ENCODE data around the gene ABHD1. TPM values are rescaled to one million over a fixed set of nuclear protein-coding genes. Genes with fewer than 3 reads are reported as not detected.

Gene ABHD1
- total and polyA plus RNA-seq, 9 donors = 0.86 to 2.4 (median 1.5) TPM; not detected in 2

DNA sequence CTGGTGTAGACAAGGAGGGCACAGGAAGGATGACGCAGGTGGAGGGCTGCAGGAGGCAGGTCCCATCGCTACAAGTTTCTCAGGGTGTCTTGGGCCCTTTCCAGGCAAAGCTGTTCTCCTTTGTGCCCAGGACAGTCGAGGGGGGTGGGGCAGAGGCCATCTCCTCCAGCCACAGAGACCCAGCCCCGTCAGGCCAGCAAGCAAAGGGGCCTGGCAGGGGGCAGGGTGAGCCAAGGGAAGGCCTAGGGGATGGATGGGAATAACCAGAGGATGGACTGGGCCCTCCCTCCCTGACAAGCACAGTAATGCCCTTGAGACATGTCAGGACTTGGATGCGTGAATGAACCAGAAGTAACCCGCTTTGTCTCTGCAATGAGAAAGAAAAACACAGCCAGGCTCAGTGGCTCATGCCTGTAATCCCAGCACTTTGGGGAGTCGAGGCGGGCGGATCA lies 31.5 kb downstream of the ABHD1 start:
- DNase-seq = peak; percentile 49 to 70 (median 61)
- H3K9me3 ChIP-seq = no peaks in the 10 kb centered on the region
- no peaks in the 10 kb centered on the region for H3K27me3 ChIP-seq
- H3K27ac ChIP-seq = peak overlapping the region; percentile 21 to 77
- H3K36me3 ChIP-seq = no peaks in the 10 kb centered on the region
- peaks cover 31% of the 10 kb centered on the region for H3K4me1 ChIP-seq (ENCODE audit: insufficient read depth)
- no peak for TF ChIP-seq POLR2A (IDR thresholded peaks at IDR 0.05)
- 47 to 54% (median 48%) methylated on average over 9 of the region's 9 CpGs for WGBS, 3 donors
- no peak overlapping the region for H3K4me3 ChIP-seq
- intact Hi-C loops (cut with DNase I) = no loop called here

DNA sequence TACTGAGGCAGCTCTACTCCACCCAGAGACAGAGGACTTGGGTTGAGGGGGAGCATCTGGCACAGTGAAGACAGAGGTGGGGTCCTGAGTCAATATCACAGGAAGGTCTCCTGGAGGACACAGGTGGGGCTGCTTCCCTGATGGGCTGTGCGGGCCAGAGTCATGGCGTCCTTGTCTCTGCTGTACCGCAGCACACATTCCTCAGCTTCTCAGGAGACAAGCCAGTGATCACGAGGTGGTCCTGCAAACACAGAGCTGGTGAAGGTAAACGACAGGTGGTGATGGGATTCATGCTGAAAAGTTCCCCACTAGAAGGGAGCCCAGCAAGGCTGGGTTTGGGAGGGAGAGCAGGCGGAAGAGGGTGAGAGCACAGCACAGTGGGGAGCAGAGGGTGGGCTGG lies 34.9 kb downstream of the ABHD1 start:
- no peak for TF ChIP-seq POLR2A (IDR thresholded peaks at IDR 0.05)
- TF ChIP-seq, protein P1, sequence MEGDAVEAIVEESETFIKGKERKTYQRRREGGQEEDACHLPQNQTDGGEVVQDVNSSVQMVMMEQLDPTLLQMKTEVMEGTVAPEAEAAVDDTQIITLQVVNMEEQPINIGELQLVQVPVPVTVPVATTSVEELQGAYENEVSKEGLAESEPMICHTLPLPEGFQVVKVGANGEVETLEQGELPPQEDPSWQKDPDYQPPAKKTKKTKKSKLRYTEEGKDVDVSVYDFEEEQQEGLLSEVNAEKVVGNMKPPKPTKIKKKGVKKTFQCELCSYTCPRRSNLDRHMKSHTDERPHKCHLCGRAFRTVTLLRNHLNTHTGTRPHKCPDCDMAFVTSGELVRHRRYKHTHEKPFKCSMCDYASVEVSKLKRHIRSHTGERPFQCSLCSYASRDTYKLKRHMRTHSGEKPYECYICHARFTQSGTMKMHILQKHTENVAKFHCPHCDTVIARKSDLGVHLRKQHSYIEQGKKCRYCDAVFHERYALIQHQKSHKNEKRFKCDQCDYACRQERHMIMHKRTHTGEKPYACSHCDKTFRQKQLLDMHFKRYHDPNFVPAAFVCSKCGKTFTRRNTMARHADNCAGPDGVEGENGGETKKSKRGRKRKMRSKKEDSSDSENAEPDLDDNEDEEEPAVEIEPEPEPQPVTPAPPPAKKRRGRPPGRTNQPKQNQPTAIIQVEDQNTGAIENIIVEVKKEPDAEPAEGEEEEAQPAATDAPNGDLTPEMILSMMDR (IDR thresholded peaks at IDR 0.05) = no peak
- TF ChIP-seq EP300 (IDR thresholded peaks at IDR 0.05) = no peak

GRCh38 chr2:27159271-27159670 lies 35.7 kb downstream of the ABHD1 start:
- intact Hi-C loops (cut with DNase I) = no loop called here
- H3K36me3 ChIP-seq = no peaks in the 10 kb centered on the region
- H3K4me1 ChIP-seq (ENCODE audit: insufficient read depth) = peaks cover 16% of the 10 kb centered on the region
- TF ChIP-seq EP300 (IDR thresholded peaks at IDR 0.05) (no peak), POLR2A (IDR thresholded peaks at IDR 0.05) (no peak)
- TF ChIP-seq, protein P1 (IDR thresholded peaks at IDR 0.05) = no peak
- DNase-seq = no peak
- H3K4me3 ChIP-seq = no peak overlapping the region
- WGBS, 3 donors = 61 to 91% (median 67%) methylated on average over 5 to 6 of the region's 6 CpGs
- H3K9me3 ChIP-seq = no peaks in the 10 kb centered on the region
- H3K27ac ChIP-seq = no peak overlapping the region
- no peaks in the 10 kb centered on the region for H3K27me3 ChIP-seq

More for the DNA sequence above, 34.9 kb downstream of the ABHD1 start:
- no peak overlapping the region for H3K27ac ChIP-seq
- no peaks in the 10 kb centered on the region for H3K27me3 ChIP-seq
- intact Hi-C loops (cut with DNase I) = no loop called here
- no peak overlapping the region for H3K4me3 ChIP-seq
- H3K4me1 ChIP-seq (ENCODE audit: insufficient read depth) = peaks cover 20% of the 10 kb centered on the region
- H3K9me3 ChIP-seq = no peaks in the 10 kb centered on the region
- no peaks in the 10 kb centered on the region for H3K36me3 ChIP-seq
- DNase-seq = no peak
- whole genome bisulfite sequencing, 3 donors = 69 to 81% (median 71%) methylated on average over 6 of the region's 6 CpGs

DNA sequence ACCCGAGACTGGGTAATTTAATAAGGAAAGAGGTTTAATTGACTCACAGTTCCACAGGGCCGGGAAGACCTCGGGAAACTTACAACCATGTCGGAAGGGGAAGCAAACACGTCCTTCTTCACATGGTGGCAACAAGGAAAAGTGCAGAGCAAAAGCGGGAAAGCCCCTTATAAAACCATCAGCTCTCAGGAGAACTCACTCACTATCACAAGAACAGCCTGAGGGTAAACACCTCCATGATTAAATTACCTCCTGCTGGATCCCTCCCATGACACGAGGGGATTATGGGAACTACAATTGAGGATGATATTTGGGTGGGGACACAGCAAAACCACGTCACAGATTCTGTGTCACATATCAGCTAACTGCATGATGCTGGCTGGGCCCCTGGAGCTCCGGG lies 36.6 kb downstream of the ABHD1 start:
- WGBS, 3 donors = 90 to 94% (median 92%) methylated on average over 9 of the region's 9 CpGs
- DNase-seq = no peak
- Histone ChIP-seq H3K4me1 (ENCODE audit: insufficient read depth) (peaks cover 12% of the 10 kb centered on the region), H3K9me3 (no peaks in the 10 kb centered on the region), H3K27ac (no peak overlapping the region), H3K27me3 (no peaks in the 10 kb centered on the region), H3K36me3 (no peaks in the 10 kb centered on the region), H3K4me3 (no peak overlapping the region)
- intact Hi-C loops (cut with DNase I) = no loop called here
- no peak for TF ChIP-seq POLR2A (IDR thresholded peaks at IDR 0.05)
- TF ChIP-seq, protein P1 (IDR thresholded peaks at IDR 0.05) = no peak
- no peak for TF ChIP-seq EP300 (IDR thresholded peaks at IDR 0.05)

- DNase-seq = no peak
- Histone ChIP-seq H3K27me3 (no peaks in the 10 kb centered on the region), H3K4me3 (no peak overlapping the region), H3K9me3 (no peaks in the 10 kb centered on the region), H3K27ac (no peak overlapping the region), H3K36me3 (no peaks in the 10 kb centered on the region), H3K4me1 (ENCODE audit: insufficient read depth) (peaks cover 6% of the 10 kb centered on the region)
- WGBS, 3 donors = 57 to 71% (median 63%) methylated on average over 15 of the region's 15 CpGs
- TF ChIP-seq POLR2A (IDR thresholded peaks at IDR 0.05) (no peak), EP300 (IDR thresholded peaks at IDR 0.05) (no peak)
- TF ChIP-seq, protein P1 (IDR thresholded peaks at IDR 0.05) = no peak
- intact Hi-C loops (cut with DNase I) = no loop called here
Measured at GRCh38 chr2:27162151-27163121, 38.8 kb downstream of the ABHD1 start.
